Stimulated activated CD4-positive, alpha-beta T cell treated with anti-CD3 and anti-CD28 coated beads, Interleukin-12 subunit alpha, Interleukin-12 subunit beta, amount 100 ng/mL, for 4 hours (primary cell): ENCODE measurements around the gene MYH11.

Experiments used
- DNase-seq: peaks from one replicate; pipeline ENCODE4 v3.0.0-alpha.2; 2020

Gene MYH11

DNA sequence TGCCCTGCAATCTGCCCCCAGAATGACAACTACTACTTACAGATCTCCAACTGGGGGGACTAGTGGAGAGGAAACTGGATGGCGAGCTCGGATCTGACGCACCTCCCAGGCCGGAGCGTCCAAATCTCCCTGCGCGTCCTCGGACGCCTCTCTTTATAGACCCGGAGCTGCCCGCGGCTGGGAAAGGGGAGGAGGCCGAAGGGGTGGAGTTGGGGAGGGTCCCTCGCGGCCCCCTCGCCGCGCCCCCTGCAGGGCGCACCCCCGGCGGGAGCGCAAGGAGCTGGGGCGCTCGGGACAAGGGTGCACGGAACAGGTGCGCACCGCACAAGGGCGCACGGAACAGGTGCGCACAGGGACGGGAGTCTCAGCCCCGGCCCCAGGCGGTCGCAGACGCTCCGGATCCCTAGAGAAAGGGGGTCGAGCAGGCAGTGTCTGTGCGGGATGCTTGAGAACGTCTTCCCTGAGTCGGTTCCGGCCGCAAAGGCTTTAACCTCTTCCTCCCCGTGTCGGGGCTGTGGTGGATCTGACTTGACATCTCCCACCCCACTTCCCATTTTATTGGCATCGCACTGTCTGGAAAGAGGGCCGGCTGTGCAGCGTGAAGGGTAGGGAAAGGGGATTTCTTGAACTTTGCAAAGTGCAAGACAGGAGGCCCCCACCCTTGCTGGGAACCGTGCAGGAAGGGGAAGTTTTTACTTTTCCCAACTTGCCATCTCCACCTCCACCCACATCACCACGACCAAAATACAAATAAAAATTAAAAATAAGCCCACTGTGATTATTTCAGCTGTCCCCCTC lies at the start of gene MYH11:
MYH11 (minus strand) TSS at position 128 of the 798 bp plus-strand sequence. CDS start 18,776 bp downstream, outside the sequence.
- DNase-seq, result no peak

DNA sequence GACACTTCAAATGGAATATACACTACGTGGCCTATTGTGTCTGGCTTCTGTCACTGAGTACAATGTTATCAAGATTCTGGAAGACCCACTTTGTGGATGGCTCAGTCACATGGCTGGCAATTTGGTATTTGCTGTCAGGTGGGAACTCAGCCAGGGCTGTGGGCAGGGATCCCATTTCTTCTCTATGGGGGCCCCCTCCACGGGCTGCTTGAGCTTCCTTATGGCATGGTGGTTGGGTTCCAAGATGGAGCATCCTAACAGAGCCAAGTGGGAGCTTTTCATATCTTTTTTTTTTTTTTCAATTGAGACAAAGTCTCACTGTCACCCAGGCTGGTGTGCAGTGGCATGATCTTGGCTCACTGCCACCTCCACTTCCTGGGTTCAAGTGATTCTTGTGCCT lies 49.6 kb upstream of the MYH11 start:
- no peak for DNase-seq

DNA sequence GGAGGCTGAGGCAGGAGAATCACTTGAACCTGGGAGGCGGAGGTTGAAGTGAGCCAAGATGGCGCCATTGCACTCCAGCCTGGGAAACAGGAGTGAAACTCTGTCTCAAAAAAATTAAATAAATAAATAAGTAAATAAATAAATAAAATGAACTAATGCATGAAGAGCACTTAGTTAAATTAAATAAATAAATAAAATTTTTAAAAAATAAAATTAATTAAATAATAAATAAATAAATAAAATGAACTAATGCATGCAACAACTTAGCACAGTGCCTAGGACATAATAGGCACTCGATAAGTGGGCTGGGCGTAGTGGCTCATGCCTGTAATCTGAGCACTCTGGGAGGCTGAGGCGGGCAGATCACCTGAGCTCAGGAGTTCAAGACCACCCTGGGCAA lies 47.1 kb upstream of the MYH11 start:
- DNase-seq, result no peak

DNA sequence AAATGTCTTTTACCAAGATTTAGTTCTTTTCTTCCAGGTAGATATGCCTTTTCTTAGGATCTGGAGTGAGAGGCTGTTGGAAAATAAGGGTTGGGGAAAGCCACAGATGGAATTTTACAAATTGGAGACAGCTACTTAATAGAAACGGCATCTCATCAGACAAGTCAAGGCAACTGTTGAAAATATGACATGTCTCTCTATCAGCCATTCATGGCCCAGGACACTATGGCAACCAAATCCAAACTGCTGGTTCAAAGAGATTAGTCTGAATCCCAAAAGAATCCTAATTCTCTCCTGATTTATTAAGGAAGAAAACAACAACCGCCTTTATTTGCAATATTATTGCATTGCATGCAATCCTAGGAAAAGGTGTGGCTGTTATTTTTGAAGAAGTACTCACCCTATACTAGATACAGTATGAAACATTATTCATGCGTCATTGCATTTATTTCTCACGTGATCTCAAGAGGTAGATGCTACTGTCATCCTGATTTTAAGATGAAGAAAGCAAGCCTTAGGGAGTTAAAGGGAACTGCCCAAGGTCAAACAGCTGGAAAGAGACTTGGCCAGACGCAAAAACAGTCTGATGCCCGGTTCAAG lies 44.2 kb upstream of the MYH11 start:
- DNase-seq, result no peak

DNA sequence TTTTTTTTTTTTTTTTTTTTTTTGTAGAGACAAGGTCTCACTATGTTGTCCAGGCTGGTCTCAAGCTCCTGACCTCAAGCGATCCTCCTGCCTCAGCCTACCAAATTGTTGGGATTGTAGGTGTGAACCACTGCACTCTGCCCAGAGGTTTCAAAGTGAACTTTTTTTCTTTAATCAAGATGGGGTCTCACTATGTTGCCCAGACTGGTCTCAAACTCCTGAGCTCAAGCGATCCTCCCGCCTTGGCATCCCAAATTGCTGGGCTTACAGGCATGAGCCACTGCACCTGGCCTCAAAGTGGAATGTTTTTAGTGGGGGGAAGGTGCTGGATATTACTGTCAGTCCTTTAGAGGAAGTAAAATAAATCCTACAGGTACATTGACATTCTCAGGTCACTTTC lies 43.5 kb upstream of the MYH11 start:
- no peak for DNase-seq

DNA sequence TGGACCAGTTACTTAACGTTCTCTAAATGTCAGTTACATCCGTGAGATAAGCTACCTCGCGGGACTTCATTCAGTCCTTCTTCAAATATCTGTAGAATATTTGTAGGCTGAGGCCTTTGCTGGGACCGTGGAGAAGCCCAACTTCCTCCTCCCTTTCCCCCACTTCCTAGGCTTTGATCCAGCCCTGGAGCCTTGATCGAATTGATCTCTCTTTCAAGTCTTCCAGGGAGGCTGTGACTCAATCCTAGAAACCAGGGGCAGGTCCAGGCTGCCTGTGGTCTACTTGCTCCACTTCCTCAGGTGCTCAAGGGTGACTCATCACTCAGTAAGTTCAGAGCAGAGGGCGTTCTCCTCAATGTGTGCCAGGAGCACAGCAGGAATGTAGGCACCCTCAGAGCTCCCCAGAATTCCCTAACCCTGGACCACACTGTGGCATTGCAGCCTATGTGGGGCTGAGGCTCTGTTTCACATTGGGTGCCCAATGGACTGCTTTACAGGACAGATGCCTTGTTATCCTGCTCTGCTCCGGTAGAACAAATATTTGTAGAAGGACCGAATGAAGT lies 42.8 kb upstream of the MYH11 start:
- no peak for DNase-seq

DNA sequence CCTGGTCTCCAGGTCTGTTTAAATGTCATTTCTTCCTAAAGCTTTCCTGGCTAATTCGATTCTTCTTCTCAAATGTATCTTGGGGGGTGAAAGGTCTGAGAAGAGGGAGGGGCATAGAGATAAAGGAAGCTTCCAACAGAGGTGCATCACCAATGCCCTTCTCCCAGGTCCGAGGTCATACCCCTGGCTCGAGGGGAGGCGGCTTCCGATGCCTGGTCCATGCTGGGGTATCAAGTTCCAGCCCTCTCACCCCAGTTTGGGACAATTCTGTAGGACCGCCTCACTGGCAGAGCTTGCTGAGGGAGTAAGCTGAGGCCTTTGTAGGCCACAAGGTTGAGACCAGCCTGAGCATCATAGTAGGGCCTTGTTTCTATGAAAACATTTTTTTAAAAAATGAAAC lies 41.8 kb upstream of the MYH11 start:
- no peak for DNase-seq

DNA sequence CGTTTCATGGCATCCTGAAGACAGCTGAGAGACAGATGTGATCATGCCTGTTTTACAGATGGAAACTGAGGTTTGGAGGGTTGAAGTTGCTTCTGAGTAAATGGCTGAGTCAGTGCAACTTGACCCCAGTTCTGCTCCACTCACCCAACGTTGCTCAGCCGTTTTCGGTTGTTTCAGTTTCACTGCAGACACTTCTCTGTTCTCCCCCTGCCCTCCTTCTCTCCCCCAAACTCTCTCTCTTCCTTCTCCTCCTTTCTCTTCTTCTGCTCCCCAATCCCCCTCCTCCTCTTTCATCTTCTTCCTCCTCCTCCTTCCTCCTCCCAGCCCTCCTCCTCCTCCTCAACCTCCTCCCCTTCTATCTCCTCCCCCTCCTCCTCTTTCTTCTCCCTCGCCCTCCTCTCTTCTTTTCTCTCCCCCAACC lies 41.0 kb upstream of the MYH11 start:
- DNase-seq, result peak; percentile 13

DNA sequence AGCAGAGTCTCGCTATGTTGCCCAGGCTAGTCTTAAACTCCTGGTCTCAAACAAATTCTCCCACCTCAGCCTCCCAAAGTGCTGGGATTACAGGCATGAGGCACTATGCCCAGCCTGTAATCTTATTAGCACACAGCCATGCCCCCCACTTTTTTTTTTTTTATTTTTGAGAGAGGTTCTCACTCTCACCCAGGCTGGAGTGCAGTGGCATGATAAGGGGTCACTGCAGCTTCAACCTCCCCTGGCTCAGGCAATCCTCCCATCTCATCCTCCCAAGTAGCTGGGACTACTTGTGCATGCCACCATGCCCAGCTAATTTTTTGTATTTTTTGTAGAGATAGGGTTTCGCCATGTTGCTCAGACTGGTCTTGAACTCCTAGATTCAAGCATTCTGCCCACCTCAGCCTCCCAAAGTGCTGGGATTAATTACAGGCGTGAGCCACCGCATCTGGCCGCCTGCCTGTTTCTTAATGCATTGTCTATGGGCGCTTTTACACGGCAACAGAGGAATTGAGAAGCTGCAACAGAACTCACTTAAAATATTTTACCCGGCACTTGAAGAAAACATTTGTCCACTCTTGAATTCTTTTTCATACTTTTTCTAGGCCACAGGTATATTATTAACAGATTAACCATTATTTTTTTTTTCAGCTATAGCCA lies 40.4 kb upstream of the MYH11 start:
- no peak for DNase-seq

DNA sequence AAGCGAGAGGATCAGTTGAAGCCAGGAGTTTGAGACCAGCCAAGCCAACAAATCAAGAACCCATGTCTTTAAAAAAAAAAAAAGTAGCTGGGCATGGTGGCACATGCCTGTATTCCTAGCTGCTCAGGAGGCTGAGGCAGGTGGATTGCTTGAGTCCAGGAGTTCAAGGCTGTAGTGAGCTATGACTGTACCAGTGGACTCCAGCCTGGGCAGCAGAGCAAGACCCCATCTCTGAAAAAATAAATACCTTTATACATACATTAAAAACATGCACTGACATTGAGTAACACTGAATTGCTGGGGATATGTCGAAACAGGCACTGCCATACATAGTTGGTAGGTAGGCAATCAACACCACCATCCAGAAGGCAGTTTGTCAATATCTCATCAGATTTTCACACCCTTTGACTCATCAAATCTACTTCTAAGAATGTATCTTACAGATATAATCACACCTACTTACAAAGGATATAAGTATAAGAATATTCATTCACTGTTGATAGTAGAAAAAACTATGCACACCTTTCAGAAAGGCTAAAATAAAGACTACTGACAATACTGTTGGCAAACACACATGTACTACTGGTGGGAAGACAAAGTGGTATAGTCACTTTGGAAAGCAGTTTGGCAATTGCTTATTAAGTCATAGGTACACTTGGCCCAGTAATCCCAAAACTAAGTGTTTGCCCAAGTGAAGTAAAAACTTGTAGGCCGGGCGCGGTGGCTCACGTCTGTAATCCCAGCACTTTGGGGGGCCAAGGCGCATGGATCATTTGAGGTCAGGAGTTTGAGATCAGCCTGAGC lies 37.9 kb upstream of the MYH11 start:
- DNase-seq, result no peak

DNA sequence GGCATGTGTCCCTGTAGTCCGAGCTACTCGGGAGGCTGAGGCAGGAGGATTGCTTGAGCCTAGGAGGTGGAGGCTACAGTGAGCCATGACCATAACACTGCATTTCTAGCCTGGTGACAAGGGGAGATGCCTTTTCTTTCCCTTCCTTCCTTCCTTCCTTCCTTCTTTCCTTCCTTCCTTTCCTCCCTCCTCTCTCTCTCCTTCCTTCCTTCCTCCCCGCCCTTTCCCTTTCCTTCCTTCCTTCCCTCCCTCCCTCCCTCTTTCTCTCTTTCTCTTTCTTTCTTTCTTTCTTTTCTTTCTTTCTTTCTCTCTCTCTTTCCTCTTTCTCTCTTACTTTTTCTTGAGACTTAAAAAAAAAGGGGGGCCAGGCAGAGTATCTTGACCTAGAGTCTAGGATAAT lies 34.7 kb upstream of the MYH11 start:
- DNase-seq, result no peak

DNA sequence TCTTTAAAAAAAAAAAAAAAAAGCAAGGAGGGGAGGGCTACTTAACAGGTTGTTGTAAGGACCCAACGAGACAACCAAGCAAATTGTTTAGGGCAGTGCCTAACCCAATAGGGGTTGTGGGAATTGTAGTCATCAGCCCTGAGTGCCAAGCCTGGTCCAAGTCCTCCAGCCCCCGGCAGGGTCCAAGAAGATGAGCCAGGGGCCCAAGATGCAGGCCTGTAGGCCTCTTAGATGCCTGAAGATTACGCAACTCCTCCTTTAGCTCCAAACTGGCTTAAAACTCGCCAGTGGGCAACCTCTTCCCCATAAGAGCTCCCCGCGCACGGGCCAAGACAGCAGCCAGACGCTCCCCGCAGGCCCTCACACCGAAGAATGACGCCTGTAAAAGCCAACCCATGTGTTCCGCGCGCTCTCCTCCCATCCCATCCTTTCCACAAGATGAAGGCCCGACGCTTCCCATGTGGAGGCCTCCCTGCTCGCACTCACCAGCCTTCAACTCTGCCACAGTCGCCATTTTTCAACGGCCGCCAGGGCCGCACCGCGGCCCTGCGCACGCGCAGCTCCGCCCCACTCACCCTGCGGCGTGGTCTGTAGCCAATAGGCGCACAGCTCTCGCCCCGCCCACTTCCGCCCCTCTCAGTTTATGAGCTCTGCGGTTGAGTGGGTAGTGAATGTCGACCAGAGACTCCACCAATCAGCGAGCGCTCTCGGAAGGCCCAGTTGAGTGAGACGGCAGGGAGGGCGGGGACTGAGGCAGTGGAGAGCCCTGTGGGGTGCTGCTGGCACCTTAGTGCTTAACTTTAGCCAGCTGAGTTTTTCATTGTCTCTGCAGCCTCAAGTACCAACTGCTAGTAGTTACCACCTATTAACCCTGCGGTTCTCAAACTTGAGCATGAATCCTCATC lies 31.5 kb upstream of the MYH11 start, which contains the start of gene CEP20:
CEP20 (minus strand) TSS at position 532 of the 905 bp plus-strand sequence; CDS start at position 514, 18 bp downstream.
- DNase-seq, result peak; percentile 100

DNA sequence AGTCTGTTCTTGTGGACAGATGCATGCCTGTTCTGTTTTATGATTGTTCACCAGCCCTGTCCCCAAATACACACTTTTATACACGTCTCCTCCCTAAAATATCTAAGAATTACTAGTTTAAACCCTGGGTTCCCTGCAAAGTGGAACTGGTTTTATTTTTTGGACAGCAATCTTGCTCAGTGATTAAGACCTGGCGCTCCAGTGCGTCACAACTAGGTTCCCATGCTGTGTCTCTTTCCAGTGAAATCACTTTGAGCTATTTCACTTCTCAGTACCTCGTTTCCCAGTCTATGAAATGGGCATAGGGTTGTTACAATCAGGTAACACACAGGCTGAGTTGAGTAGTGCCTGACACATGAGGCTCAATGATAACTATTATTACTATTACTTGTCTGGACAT lies 30.5 kb upstream of the MYH11 start:
- no peak for DNase-seq

DNA sequence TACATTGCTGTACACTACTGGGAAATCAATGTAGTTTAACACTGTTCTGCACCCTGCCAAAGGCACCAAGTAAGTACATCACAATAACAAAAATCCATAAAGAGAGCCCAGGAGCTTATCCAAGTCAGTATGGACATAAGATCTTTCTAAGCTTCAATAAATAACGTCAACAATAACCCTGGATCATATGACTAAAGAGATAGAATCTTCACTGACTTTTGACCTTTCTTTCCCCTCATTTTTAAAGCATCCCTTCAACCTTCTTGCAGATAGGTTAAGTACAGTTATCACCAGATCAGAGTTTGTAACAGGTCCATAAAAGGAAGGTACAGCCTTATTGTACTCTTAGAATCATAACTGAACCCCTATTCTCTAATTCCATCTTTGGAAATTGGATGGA lies 29.2 kb upstream of the MYH11 start:
- no peak for DNase-seq

DNA sequence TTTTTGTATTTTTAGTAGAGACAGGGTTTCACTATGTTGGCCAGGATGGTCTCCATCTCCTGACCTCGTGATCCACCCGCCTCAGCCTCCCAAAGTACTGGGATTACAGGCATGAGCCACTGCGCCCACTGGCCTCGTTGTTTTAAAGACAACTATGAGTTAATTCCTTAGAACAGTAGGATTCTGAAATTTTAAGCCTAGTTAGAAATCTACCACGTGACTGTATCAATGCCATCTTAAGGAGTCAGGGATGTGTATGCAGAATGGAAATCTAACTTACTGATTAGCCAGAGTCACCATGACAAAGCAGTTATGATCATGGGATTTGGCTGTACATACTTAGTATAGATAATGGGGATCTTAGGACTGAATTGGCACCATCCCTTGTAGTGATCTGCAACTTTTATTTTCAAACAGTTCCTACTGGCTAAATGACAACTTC lies 28.8 kb upstream of the MYH11 start:
- no peak for DNase-seq

DNA sequence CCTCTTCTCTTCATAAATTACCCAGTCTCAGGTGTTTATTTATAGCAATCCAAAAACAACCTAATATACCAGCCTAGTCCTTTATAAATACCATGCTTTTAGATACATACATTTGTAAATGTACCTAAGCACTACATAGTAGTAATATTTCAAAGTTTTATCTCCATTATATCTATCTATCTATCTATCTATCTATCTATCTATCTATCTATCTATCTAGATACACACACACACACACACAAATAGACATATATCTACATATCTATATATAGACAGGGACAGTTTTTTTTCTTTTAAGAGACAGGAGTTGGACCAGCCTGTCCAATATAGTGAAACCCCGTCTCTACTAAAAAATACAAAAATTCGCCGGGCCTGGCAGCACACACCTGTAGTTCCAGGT lies 25.7 kb upstream of the MYH11 start:
- DNase-seq, result no peak

DNA sequence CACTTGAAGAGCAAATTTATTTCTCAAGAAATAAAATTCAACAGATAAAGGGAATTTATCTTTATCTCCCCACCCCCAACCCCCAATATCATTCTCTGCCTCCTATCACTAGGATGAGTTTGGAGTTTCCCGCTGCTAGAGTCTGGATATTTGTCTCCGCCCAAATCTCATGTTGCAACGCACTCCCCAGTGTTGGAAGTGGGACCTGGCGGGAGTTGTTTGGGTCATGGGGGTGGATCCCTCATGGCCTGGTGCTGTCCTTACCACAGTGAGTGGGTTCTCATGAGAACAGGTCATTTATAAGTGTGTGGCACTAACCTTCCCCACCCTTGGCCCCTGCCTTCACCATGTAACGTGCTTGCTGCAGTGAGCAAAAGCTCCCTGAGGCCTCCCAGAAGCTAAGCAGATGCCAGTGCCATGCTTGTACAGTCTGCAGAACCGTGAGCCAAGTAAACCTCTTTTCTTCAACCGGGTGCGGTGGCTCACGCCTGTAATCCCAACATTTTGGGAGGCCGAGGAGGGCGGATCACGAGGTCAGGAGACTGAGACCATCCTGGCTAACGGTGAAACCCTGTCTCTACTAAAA lies 25.1 kb upstream of the MYH11 start:
- DNase-seq, result no peak

DNA sequence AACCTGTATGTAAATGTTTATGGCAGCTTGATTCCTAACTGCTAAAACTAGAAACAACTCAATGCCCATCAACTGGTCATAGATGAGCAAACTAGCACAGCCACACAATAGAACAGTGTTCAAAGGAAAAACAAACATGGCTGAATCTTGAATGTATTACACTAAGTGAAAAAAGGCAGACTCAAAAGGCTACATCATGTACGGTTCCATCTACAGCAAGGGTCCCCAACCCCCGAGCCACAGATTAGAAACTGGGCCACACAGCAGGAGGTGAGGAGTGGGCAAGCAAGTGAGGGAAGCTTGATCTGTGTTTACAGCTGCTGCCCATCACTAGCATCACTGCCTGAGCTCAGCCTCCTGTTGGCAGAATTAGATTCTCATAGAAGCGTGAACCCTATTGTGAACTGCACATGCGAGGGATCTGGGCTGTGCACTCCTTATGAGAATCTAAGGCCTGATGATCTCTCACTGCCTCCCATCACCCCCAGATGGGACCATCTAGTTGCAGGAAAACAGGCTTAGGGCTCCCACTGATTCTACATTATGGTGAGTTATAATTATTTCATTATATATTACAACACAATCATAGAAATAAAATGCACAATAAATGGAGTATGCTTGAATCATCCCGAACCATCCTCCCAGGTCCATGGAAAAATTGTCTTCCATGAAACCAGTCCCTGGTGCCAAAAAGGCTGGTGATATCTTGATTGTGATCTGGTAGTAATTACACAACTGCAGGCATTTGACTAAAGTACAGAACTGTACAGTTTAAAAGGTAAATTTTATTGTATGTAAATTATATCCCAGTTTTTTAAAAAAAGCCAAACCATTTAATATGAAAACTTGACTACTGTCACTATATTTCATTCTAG lies 23.8 kb upstream of the MYH11 start:
- DNase-seq, result no peak

DNA sequence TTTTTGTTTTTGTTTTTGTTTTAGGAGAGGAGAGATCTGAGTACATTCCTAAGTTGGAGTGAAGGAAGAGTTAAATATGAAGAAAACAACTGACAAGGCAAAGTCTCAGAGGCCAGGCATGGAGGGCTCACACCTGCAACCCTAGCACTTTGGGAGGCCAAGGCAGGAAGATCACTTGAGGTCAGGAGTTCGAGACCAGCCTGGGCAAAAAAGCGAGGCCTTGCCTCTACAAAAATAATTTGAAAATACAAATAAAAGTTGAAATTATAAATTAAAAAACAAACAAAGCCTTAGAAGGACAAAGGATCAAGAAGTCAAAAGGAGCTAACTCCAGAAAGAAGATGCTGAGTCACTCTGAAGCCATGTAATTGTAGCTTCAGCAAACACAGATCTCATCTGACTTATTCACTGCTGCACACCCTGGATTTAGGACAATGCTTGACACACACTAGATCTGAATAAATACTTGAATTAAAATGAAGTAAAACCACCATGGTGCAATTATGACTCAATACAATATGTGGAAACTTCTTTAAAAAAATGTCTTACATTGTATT lies 22.5 kb upstream of the MYH11 start:
- DNase-seq, result no peak

DNA sequence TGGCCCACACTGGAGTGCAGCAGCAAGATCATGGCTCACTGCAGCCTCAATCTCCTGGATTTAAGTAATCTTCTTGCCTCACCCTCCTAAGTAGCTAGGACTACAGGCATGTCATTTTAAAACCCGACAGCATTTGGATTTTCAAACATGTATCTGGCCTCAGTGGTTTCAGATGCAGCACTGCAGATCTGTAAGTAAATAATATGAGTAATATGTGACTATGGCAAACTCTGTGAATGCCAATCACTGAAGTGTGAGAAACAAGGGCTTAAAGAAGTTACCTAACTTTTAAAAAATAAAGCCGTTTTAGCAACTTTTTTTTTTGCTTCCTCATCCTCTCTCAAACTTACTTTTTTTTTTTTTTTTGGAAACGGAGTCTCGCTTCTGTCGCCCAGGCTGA lies 19.7 kb upstream of the MYH11 start:
- no peak for DNase-seq
